Pulmonary artery endothelial cell (primary cell): Measurements from ENCODE around the gene CIAPIN1. TPM values are rescaled to one million over a fixed set of nuclear protein-coding genes. Genes with fewer than 3 reads are reported as not detected.

ENCODE experiments used
- DNase-seq: peaks from one replicate; pipeline ENCODE4 v3.0.0-alpha.2; 2011; ENCODE audit warnings: low read depth, low spot score
- total RNA-seq: library from RNA; depleted of rRNA; stranded (reverse); fragments of >200 nt; gene quantifications from 2 replicates; pipeline ENCODE4 v1.2.3, GENCODE V29; 2014

CIAPIN1 gene
- total RNA-seq, result 80.8 and 86.7 TPM in 2 replicates

GRCh38 chr16:57447186-57447962 lies at the start of gene CIAPIN1, which contains the start of gene COQ9:
CIAPIN1 (minus strand) TSS chr16:57447385; CDS start chr16:57440928, 6,457 bp downstream.
COQ9 (plus strand) TSS chr16:57447479; CDS start chr16:57447506, 27 bp downstream.
- peak; percentile 75 for DNase-seq

- DNase-seq, result no peak
Observed at GRCh38 chr16:57493767-57494166, 46.6 kb upstream of the CIAPIN1 start.

GRCh38 chr16:57489229-57489628 lies 42.0 kb upstream of the CIAPIN1 start:
- DNase-seq, result no peak

- DNase-seq, result no peak
Observed at GRCh38 chr16:57486858-57487834, 40.0 kb upstream of the CIAPIN1 start.

GRCh38 chr16:57485916-57486857 lies 39.0 kb upstream of the CIAPIN1 start, which contains the start of gene DOK4:
DOK4 (minus strand) TSS chr16:57486493; CDS start chr16:57479507, 6,986 bp downstream.
- no peak for DNase-seq

- no peak for DNase-seq
Observed at GRCh38 chr16:57485091-57485915, 38.1 kb upstream of the CIAPIN1 start.

- no peak for DNase-seq
Observed at GRCh38 chr16:57484515-57485005, 37.4 kb upstream of the CIAPIN1 start.

- DNase-seq, result no peak
Observed at GRCh38 chr16:57483725-57484514, 36.7 kb upstream of the CIAPIN1 start.

- no peak for DNase-seq
Observed at GRCh38 chr16:57482845-57483545, 35.8 kb upstream of the CIAPIN1 start.

GRCh38 chr16:57481421-57481820 lies 34.2 kb upstream of the CIAPIN1 start:
- DNase-seq, result no peak

- no peak for DNase-seq
Observed at GRCh38 chr16:57480754-57481230, 33.6 kb upstream of the CIAPIN1 start.

GRCh38 chr16:57479976-57480753 lies 33.0 kb upstream of the CIAPIN1 start:
- DNase-seq, result no peak

- DNase-seq, result no peak
Observed at GRCh38 chr16:57479205-57479975, 32.2 kb upstream of the CIAPIN1 start.

- no peak for DNase-seq
Observed at GRCh38 chr16:57478396-57479204, 31.4 kb upstream of the CIAPIN1 start.

GRCh38 chr16:57477531-57478202 lies 30.5 kb upstream of the CIAPIN1 start:
- no peak for DNase-seq
